Astrocyte of the spinal cord (primary cell): Measurements from ENCODE around the gene MYO1G.

ENCODE experiments used
- DNase-seq: peaks from one replicate; pipeline ENCODE4 v3.0.0; 2011; ENCODE audit warnings: low read depth, low spot score
- H3K4me3 ChIP-seq: 2 replicates; pipeline ENCODE4 v1.5.1; 2011; ENCODE audit warnings: low read depth, mild to moderate bottlenecking, low read length, moderate library complexity
- CTCF ChIP-seq: IDR thresholded peaks from 2 replicates; pipeline ENCODE4 v1.5.1; 2012; ENCODE audit warnings: low read depth, mild to moderate bottlenecking, low read length, inconsistent platforms
- in situ Hi-C: cut with HindIII; loops from 2 replicates; pipeline ENCODE4 v1.10.0; 2017; ENCODE audit warnings: low sequenced_read_pairs

MYO1G gene

DNA sequence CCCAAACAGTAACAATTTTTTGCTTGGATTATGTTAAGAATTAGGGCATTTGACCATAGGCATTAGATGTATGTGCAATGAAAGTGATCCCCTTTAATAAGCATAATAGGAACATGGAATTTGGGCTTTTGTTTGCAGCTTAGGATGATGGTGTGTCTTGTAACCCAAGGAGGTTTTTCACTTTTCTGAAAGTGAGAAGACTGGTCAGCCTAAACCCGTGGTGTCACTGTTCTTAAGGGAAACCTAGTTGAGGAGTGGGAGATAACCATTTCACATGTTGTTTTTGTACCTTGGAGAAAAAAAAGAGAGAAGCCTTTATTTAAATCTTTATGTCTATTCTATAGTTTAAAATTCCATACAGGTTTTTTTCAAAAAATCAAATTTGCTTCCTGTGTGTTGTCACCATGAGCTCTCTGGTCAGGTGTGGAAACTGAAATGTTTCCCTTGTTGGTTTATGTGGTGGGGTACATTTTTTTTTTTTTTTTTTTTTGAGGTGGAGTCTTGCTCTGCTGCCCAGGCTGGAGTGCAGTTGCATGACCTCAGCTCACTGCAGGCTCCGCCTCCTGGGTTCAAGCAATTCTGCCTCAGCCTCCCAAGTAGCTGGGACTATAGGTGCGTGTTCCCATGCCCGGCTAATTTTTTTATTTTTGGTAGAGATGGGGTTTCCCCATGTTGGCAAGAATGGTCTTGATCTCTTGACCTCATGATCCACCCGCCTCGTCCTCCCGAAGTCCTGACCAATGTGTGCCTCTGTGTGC is 28.9 kb upstream of the MYO1G start:
- no peak overlapping the region for H3K4me3 ChIP-seq
- no peak for DNase-seq
- TF ChIP-seq CTCF, result no peak
- in situ Hi-C loops, result no loop called here

DNA sequence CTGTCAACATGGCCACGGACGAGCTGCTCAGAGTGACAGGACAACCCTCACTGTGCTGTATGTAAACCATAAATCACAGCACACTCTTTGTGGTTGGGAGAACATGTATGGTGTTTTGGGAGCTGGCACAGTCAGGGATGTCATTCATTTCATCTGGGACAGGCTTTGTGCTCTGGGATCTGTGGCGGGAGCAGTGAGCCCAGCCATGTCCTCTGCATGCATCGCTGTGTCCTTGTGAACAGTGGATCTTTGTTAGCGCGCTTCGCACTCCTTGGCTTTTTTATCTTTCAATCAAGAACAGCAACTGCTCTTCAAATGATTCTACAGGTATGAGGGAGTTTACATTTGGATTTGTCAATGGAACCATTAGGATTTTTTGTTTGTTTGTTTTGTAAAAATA is 28.3 kb upstream of the MYO1G start:
- no peak for DNase-seq
- TF ChIP-seq CTCF, result no peak
- in situ Hi-C loops, result no loop called here
- no peak overlapping the region for H3K4me3 ChIP-seq

DNA sequence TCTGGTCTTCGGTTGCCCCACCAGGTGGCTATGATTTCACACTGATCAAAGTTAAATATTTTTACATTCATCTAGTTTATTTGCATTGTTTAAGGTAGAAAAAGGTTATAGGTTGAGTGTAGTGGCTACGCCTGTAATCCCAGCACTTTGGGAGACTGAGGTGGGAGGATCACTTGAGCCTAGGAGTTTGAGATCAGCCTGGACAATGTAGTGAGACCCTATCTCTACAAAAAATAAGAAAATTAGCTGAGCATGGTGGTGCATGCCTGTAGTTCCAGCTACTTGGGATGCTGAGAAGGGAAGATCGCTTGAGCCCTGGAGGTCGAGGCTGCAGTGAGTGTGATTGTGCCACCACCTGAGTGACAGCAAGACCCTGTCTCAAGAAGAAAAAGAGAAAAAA is 25.0 kb upstream of the MYO1G start:
- no peak for DNase-seq
- H3K4me3 ChIP-seq, result no peak overlapping the region
- in situ Hi-C loops, result no loop called here
- TF ChIP-seq CTCF, result no peak

DNA sequence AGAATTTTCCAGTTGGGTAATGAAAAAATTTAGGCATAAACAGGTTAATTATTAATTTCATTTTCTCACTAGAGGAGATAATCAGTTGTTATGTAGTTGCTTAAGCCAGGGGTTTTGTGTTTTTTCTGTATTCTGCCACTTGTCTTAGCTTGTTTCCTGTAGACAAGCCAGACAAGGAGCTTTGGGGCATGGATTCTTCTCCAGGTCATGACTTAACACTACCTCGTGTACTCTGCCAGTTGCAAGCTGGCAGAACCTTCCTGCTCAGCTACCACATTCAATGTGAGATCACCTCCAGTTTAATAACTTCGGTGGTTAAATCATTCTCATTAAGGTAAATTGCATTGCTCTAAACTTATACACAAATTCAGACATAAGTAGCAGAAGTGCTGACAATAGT is 23.0 kb upstream of the MYO1G start:
- no peak for DNase-seq
- no peak for TF ChIP-seq CTCF
- H3K4me3 ChIP-seq, result no peak overlapping the region
- in situ Hi-C loops, result no loop called here

DNA sequence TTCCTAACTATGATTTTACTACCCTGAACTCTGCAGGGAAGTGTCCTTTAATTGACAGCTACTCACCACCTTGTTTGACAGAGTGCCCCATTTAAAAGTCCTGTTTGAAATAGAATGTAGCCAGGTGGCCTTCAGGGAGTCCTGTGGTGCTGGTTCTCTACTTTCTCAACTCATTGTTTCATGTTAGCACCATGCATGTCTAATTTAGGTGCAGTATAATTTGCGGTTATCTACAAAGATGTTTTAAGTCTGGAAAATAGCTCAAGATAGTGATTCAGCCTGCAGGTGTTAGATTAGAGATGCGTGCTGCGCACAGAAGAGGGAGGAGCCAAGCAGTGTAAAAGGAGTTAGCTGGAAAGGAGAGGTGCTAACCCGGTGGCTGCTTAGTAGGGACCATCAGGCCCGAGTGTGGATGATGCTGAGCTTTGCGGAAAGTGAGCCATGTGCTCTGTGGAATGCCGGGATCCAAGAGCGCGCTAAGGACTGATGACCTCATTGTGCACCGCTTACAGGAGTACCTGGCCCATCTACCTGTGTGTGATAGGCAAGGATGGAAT is 22.4 kb upstream of the MYO1G start:
- peak overlapping the region; percentile 80 for H3K4me3 ChIP-seq
- no peak for TF ChIP-seq CTCF
- DNase-seq, result no peak
- in situ Hi-C loops, result no loop called here

GRCh38 chr7:45000093-45001032 is 21.5 kb upstream of the MYO1G start, which contains the start of gene CCM2:
CCM2 (plus strand) TSS chr7:45000201; CDS start chr7:45000334, 133 bp downstream.
- TF ChIP-seq CTCF, result no peak
- DNase-seq, result peak; percentile 31
- H3K4me3 ChIP-seq, result peak within 1 kb of the TSS; percentile 80
- in situ Hi-C loops, result no loop called here
